HG03135 (cell line): ENCODE results near the gene MAPK1.
"Not testable (repeated sequence)": the region's sequence is repeated elsewhere in the genome, so short reads cannot be mapped to it uniquely, and the experiment has no call there.

Experiments
- ATAC-seq: cut with Tn5 transposase; IDR thresholded peaks from one replicate; pipeline ENCODE4 v1.9.1; 2021; ENCODE audit warnings: mild to moderate bottlenecking, moderate library complexity; ENCODE audit not compliant: unreplicated experiment

The MAPK1 gene

DNA sequence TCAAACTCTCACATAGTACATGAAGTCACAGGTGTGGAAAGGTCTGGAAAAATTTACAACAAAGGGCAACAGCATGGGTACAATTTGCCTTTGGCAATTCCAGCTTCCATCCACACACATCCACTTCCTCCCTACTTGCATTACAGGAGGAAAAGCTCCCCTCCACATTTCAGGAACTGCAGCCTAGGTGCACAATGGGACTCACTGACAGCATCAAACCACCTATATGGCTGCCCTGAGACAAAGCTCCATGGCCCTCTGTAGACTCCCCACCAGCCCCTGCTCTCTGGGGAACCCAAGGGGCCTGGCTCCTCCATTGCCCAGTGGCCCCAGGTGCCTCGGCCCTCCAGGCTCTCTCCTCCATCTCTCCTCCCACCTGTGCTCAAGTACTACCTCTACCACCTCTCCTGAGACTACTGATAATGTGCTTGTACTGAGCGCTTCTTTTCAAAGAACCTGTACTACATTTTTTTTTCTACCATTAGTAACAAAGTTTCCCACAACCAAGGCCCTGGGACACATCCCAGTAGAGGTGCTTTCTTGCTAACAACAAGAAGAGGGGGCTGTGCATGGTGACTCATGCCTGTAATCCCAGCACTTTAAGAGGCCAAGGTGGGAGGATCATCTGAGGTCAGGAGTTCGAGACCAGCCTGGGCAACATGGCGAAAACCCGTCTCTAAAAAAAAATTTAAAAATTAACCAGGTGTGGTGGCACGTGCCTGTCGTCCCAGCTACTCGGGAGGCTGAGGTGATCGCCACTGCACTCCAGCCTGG, 136.7 kb downstream of the MAPK1 start:
- ATAC-seq, result no peak

DNA sequence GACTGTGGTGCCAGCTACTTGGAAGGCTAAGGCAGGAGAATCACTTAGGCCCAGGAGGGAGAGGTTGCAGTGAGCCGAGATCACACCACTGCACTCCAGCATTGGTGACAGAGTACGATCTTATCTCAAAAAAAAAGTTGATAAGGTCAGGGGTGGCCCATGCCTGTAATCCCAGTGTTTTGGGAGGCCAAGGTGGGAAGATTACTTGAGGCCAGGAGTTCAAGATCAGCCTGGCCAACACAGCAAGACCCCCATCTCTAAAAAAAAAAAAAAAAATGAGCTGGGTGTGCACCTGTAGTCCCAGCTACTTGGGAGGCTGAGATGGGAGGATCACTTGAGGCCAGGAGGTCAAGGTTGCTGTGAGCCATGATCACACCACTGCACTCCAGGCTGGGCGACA, 138.3 kb downstream of the MAPK1 start:
- not testable (repeated sequence) for ATAC-seq

DNA sequence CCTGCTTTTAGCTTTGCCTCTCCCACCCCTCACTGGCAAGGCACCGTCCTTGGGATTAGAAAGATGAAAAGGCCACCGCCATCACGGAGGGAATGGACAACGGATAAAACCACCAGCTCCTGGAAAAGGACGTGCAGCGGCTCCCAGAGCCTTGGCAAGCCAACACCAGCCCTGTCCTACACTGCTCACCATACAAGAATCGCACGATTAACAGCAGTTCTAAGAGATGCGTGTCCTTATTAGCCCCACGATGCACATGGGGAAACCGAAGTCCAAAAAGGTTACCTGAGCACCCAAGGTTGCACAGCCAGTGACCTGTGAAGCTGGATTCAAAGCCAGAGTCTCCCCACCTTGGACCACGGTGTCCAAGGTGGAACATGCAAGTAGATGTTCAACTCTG, 139.2 kb downstream of the MAPK1 start:
- ATAC-seq, result no peak

DNA sequence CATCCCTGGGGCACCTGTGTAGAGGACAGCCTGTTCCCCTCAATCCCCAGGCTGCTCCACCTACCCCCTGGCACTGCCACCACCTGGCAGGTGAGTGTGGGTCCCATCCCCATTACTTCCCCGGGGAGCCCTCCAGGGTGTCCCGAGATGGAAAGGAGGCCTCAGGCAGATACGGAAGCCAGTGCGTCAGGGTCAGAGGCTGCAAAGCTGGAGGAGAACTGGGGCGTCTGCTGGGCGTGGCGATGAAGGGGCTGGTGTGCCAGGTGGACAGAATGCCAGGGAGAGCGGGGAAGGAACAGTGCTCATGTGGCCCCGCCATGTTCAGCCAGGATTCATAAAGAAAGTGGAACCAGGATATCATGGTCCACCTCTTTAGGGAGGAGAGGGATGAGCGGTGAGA, 139.7 kb downstream of the MAPK1 start:
- no peak for ATAC-seq

DNA sequence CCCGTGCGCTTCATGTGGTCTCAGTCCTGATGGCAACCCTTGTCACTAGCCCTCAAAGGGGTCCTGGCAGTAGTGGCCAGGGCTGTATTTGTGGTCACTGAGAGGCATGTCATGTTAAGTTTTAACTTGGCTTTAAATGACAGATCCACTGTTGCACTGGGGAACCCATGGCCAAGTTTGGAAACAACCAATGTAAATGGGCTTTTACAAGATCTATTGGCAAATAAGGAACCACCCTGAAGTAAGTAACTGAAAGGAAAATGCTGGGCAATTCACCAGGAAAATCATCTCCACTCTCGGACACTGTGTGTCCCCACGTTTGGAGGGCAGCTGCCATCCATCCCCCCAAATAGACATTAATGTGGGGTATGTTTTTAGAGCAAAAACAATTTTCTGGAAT, 140.3 kb downstream of the MAPK1 start:
- no peak for ATAC-seq

DNA sequence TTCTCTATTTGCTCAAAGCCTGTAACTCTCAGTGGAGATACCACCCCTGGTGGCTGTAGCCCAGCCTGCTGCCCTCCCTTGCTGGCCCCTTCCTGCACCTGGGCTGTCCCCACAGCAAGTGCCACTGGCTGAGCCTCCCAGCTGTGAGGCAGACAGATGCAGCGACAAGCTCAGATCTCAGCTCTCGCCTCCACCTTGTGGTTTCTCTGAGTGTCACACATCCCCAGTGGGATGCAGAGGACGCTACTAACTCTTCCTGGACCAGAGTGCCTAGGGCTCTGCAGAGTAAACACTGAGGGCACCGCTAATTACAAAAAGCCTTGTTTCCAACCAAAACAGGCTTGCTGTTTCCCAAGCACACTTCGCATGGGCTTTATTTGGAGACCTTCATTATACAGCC, 140.8 kb downstream of the MAPK1 start:
- no peak for ATAC-seq

DNA sequence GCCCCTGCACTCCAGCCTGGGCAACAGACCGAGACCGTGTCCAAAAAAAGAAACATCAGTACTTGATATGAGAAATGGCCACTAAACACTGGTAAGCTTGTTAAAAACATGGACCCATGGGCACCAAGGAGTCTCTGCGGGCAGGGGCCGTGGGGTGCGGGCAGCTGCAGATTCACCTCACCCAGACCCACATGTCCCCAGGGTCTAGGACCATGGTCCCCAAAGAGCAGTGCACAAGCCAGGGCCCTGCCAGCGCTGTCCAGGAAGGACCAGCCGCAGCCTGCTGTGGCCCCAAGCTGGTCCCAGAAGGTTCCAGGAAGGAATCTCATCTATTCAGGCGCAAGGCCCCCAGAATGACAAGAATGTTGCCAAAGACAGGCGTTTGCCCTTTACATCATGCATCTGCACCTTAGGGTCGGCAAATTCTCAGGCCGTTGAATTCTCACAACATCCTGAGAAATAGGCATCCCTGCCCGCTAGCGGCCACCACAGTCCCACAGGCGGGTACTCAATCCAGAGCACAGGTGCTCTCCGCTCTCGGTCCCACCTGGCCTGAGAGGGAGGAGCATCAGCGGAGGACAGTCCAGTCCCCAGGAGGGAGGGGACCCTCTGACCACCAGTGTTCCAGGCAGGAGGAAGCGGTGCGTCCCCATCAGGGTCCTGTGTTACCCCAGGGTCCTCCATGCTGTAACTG, 141.3 kb downstream of the MAPK1 start:
- ATAC-seq, result no peak

DNA sequence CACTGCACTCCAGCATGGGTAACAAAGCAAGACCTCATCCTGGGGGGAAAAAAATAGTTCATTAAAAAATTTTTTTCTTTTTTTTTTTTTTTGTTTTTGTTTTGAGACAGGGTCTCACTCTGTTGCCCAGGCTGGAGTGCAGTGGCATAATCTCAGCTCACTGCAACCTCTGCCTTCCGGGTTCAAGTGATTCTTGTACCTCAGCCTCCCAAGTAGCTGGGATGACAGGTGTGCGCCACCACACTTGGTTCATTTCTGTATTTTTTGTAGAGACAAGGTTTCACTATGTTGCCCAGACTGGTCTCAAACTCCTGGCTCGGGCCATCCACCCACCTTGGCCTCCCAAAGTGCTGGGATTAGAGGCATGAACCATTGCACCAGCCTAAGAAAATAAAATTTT, 142.9 kb downstream of the MAPK1 start:
- not testable (repeated sequence) for ATAC-seq

DNA sequence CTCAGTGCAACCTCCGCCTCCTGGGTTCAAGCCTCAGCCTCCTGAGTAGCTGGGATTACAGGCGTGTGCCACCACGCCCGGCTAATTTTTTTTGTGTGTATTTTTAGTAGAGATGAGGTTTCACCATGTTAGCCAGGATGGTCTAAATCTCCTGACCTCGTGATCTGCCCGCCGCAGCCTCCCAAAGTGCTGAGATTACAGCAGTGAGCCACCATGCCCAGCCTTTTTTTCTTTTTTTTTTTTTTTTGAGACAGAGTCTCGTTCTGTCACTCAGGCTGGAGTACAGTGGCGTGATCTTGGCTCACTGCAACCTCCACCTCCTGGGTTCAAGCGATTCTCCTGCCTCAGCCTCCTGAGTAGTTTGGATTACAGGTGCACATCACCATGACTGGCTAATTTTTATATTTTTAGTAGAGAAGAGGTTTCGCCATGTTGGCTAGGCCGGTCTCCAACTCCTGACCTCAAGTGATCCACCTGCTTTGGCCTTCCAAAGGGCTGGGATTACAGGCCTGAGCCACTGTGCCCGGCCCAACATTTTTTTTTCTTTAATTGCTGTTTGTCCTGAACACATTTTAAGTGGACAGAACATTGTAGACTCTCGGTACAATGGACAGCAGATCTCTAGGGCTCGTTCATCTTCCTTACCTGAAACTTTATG, 146.1 kb downstream of the MAPK1 start:
- ATAC-seq, result not testable (repeated sequence)

DNA sequence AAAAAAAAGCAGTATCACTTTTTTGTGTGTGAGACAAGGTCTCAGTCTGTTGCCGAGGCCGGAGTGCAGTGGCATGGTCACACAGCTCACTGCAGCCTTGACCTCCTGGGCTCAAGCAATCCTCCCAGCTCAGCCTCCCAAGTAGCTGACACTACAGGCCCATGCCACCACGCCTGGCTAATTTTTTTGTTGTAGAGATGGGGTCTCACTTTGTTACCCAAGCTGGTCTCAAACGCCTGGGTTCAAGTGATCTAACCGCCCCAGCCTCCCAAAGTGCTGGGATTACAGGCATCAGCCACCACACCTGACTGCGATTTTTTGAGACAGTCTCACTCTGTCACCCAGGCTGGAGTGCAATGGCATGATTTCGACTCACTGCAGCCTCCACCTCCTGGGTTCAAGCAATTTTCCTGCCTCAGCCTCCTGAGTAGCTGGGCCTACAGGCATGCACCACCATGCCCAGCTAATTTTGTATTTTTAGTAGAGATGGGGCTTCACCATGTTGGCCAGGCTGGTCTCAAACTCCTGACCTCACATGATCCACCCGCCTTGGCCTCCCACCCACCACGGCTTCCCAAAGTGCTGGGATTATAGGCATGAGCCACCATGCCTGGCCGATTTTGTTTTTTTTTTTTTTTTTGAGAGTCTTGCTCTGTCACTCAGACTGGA, 147.1 kb downstream of the MAPK1 start:
- ATAC-seq, result not testable (repeated sequence)

DNA sequence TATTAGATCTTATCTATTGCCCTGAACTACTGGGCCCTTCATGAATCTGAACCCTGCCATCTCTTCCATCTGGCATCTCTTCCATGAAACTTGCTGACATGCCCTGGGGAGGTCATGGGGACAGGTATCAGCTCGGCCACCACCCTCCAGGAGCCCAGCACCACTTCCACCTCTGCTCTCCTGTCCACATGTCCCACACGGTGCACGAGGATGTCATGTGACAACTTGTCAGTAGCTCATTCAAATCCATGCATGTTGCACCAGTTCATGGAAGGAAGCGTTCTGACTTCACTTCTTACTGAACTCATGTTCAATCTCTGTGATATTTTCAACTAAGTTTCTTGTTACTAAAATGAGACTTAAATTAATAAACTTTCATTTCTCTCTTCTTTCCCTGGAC, 148.4 kb downstream of the MAPK1 start:
- no peak for ATAC-seq

DNA sequence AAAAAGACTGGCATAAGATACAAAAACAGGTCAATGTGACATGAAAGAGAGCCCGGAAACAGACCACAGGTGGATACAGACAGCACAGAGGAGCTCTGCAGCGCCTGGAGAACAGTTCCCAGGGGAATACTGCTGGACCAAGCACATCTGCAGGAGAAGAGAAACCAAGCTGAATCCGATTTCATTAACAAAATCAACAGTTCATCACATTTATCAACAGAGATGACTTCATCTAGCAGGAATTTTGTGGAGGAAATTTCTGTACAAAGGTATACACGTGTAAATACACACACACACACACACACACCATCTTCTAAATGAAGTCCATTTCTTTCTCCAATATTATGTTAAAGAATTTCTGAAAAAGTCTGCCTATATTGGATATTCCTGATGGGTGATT, 148.9 kb downstream of the MAPK1 start:
- ATAC-seq, result no peak

DNA sequence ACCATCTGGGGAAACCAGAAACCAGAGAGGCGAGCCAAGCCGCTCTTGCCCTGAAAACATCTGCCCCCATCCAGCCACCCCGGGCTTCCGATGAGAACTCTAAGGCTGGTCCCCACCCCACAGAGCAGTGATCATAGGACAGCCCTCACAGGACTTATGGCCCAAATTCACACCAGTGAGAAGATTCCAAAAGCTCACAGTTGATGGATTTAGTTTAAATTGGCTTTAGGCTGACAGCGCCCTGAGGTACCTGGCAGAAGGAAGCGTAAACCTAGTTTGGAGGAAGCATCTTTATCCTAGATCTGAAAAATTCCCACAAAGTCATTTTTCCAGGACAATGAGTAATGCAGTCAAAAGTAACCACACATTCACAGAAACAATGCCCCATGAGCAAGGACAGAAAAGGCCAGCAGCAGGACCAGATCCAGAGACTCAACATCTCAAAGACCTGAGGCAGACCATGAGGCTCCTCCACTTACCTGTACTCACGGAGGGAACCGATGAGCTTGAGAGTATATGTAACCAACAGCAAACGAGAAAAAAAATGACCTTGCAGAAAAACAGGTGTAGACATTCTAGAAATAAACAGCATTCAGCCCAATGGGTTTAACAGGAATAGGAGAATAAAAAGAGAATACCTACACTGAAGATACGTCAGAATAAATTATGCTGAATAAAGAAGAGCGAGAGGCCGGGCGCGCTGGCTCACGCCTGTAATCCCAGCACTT, 150.9 kb downstream of the MAPK1 start:
- ATAC-seq, result not testable (repeated sequence)

DNA sequence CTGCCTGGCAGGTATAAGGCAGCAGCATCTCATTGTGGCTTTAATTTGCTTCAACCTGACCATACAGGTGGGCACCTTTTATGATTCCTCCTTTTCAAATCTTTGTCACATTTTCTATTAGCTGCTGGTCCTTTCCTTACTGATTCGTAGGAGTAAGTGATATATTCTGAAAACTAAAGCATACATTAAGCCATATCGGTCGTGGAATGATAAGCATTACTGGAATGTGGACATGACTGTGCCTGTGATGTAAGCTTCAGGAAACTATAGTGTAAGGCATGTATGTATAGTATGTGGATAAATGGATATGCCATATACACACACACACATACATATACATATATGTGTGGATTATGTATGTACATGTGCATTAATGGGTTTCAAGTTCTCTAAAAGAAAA, 152.7 kb downstream of the MAPK1 start:
- no peak for ATAC-seq

DNA sequence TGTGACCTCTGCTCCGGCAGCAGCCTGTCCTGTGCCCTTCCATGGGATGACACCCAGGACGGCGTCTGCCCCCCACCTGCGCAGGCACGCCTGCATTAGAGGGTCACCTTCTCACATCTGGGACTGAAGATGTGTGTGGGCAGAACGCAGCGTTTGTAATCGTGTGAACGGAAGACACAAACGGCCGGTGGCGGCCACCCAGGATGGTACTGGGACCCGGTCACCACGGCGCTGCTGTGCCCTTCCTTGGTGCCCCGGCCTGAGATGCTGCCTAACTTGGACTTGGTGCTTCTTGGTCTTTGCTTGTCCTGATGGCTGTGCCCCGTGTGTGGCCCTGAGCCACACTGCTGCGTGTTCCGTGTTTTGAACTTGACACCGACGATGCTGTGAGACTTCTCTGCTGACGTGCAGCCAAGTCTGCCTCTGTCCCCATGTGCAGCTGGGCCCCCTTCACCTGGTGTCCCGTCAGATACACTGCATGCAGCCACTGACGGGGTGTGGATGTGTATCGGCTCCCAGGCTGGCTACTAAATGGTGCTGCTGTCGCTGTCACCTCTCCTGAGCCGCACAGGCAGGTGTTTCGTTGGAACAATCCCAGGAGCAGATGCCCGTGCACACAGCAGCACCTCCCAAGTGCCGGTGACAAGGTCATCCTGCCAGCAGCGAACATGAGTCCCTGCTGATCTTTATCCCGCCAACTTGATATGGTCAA, 153.2 kb downstream of the MAPK1 start:
- no peak for ATAC-seq

DNA sequence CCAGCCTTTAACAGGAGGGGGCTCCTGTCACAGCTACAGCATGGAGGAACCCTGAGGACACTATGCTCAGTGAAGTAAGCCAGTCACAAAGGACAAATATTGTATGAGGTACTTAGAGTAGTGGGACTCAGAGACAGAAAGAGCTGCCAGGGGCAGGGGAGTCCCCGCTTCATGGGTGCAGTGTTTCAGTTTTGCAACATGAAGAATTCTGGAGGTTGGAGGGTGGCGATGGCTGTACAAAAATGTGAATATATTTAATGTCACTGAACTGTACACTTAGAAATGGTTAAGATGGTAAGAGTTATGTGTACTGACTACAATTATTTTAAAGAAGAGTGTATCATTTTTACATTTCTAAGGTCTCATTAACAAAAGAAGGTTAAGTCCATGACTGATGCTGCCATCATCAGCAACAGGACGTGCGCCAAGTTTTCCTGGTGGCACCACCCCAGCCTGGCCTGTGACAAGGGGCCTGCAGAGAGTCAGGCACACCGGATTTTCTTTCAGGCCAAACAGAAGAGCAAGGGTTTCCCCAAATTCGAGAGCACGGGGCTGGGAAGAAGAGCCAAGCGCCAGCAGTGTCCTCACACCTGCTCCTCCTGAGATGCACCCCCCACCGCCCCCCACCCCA, 153.9 kb downstream of the MAPK1 start:
- no peak for ATAC-seq

DNA sequence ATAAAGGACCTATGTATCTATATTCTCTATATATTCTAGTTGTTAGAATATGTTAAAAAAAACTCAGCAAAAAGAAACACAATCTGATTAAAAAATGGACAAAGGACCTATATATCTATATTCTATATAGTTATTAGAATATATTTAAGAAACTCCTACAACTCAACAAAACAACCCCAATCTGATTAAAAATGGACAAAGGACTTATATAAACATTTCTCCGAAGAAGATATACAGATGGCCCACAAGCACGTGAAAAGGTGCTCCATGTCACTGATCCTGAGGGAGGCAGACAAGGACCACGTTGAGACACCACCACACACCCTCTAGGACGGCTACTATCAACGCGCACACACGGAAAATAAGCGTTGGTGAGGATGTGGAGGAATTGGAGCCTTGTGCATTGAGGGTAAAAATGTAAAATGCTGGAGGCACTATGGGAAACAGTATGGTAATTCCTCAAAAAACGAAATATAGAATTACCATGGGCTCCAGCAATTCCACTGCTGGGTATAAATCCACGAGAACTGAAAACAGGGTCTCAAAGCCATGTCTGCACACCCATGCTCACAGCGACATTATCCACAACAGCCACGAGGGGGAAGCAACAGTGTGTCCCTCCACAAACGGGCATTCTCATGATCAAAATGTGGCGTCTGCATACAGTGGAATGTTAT, 154.6 kb downstream of the MAPK1 start:
- no peak for ATAC-seq

DNA sequence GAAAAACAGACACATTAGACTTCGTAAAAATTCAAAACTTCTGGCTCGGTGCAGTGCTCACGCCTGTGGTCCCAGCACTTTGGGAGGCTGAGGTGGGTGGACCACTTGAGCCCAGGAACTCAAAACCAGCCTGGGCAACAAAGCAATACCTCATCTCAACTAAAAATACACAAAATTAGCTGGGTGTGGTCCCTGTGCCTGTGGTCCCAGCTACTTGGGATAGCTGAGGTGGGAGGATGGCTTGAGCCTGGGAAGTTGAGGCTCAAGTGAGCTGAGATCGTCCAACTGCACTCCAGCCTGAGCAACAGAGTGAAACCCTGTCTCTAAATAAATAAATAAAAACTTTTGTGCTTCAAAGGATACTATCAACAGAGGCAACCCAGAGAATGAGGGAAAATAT, 155.6 kb downstream of the MAPK1 start:
- ATAC-seq, result no peak

DNA sequence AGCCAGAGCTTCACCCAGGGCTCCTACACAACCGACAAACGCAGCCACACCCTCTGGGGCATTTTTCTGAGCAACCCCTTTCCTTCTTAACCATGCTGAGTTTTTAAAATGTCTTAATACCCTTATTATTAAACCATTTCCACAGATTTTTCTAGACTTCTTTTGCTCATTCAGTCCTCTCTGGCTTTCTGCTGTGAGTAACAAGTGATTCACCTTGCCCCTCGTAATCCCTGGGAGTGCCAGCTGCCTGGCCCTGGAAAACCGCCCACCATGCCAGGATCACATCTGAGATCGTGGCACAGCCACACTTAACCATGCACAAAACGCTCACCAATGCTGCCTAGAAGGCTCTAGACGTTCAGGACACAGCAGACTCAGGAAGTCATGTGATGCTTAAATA, 157.3 kb downstream of the MAPK1 start:
- no peak for ATAC-seq
